Stimulated activated CD8-positive, alpha-beta memory T cell treated with anti-CD3 and anti-CD28 coated beads, Interleukin-12 subunit alpha, Interleukin-12 subunit beta, amount 100 ng/mL, for 4 hours (primary cell): ENCODE results near the gene UCP3.

ENCODE experiments used
- DNase-seq: peaks from one replicate; pipeline ENCODE4 v3.0.0-alpha.2; 2020; ENCODE audit warnings: low read depth

UCP3 gene, protein sequence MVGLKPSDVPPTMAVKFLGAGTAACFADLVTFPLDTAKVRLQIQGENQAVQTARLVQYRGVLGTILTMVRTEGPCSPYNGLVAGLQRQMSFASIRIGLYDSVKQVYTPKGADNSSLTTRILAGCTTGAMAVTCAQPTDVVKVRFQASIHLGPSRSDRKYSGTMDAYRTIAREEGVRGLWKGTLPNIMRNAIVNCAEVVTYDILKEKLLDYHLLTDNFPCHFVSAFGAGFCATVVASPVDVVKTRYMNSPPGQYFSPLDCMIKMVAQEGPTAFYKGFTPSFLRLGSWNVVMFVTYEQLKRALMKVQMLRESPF

GRCh38 chr11:74008373-74009229, at the start of gene UCP3:
Gene UCP3, minus strand, starts transcription at chr11:74009085. Its CDS starts 2,043 bp downstream, at chr11:74007042.
- no peak for DNase-seq

GRCh38 chr11:74057249-74058151, 48.6 kb upstream of the UCP3 start:
- no peak for DNase-seq

- no peak for DNase-seq
Observed at GRCh38 chr11:74055938-74056337, 47.1 kb upstream of the UCP3 start.

- no peak for DNase-seq
Observed at GRCh38 chr11:74050465-74050864, 41.6 kb upstream of the UCP3 start.

GRCh38 chr11:74048993-74049392, 40.1 kb upstream of the UCP3 start:
- no peak for DNase-seq

- DNase-seq = no peak
Observed at GRCh38 chr11:74044538-74044937, 35.7 kb upstream of the UCP3 start.

GRCh38 chr11:74043450-74043849, 34.6 kb upstream of the UCP3 start:
- DNase-seq = no peak

GRCh38 chr11:74037309-74037708, 28.4 kb upstream of the UCP3 start:
- no peak for DNase-seq

DNA sequence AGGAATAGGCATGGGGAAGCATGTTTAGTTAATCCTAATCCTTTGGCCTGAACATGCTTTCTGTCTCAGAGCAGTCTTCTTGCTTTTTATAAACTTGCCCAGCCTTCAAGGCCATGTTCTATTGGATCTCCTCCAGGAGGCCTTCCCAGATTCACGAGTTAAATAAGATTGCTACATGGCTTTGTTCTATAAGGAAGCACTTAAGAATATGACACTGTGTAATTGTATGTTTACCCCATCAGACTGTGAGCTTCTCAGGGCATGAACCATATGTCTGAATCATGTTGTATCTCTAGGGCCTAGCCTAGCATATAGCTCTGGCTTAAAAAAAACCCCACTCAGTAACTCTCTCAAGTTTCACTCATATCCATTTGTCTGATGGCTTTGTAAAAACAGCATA, 26.4 kb upstream of the UCP3 start:
- DNase-seq = no peak

GRCh38 chr11:74033046-74033445, 24.2 kb upstream of the UCP3 start:
- DNase-seq = no peak

DNA sequence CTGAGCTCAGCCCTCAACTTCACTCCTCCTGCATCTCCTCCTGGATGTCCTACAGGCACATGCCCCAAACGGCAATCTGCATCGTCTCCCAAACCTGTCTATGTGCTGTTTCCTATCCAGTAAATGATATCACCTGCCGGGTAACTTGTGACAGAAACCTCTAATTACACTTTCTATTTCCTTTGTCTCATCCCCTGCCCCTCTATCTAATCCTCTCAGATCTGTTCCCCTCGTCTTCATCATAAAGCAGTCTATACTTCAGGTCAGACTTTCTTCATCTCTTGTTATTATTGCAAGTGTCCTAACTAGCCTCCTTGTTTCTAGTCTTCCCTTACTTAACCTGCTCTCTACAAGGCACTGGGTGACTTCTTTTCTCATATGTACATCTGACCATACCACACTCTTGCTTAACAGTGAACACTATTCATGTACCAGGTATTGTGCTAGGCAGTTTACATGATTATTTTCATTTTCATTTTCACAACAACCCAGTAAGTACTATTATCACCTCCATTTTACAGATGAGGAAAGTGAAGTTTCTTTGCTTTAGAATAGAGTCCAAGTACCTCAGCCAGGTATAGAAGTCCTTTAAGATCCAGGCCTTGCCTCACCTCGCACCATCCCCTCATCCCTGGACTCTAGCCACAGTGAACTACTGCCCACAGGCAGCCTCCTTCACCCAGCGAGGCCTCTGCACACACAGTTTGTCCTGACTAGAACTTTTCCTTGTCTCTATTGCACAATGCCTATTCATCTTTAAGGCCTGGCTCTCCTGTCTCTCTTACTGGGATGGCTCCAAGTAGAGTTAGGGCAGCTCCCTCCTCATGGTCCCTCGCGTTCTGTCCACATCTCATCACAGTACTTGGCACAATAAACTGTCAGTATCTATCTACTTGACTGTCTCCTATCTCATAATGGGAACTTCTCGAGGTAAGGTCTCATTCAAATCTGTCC, 22.1 kb upstream of the UCP3 start:
- DNase-seq = no peak

- DNase-seq = no peak
Observed at GRCh38 chr11:74025467-74026166, 16.7 kb upstream of the UCP3 start.

- no peak for DNase-seq
Observed at GRCh38 chr11:74024261-74025029, 15.6 kb upstream of the UCP3 start.

DNA sequence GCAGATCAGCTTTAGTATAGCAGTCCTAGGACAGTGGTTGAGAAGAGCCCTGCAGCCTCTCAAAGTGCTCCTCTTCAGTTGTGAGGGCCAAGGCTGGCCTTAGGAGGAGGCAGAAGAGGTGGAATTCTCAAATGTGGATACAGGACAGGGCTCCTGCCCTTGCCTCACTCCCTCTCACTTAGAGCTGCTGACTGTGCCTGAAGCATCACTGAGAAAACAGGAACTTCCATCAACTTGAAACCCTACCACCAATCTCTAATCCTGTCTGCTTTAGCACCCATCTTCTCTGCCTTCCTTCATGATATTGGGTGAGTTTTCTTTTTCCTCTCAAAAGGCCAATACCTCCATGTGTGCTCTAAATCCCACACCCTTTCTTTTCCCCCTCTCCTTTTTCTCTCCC, 14.4 kb upstream of the UCP3 start:
- DNase-seq = no peak

DNA sequence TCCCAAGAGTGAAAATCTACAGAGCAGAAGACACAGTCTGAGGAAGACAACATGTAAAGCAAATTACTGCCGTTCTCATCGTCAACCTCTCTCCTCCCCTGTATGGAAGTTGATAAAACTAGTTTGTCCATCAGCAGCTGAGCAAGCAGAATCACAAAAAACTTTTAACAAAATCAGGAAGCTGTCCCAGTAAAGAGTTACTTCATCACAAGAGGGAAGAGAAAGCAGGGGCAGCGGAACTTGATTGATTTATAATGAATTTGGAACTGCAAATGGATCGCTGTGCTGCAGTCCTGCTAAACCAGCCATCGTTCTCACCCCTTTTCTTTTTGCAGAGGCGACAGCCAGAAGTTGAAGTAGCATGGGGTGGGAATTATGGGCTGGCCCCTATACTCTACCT, 13.7 kb upstream of the UCP3 start:
- no peak for DNase-seq

GRCh38 chr11:74021998-74022397, 13.1 kb upstream of the UCP3 start:
- DNase-seq = no peak

GRCh38 chr11:74020539-74020938, 11.7 kb upstream of the UCP3 start:
- DNase-seq = no peak

- DNase-seq = peak; percentile 48
Observed at GRCh38 chr11:74019860-74020259, 11.0 kb upstream of the UCP3 start.

GRCh38 chr11:74019104-74019738, 10.3 kb upstream of the UCP3 start:
- no peak for DNase-seq
